GM21528 (cell line): Measurements from ENCODE around the gene ENHO.
"Not testable (repeated sequence)": the region's sequence is repeated elsewhere in the genome, so short reads cannot be mapped to it uniquely, and the experiment has no call there.

Source experiments
- ATAC-seq: cut with Tn5 transposase; IDR thresholded peaks from one replicate; pipeline ENCODE4 v1.9.1; 2021; ENCODE audit warnings: mild to moderate bottlenecking, moderate library complexity; ENCODE audit not compliant: unreplicated experiment, low FRiP score

Gene ENHO

GRCh38 chr9:34536685-34537084 is 13.9 kb upstream of the ENHO start:
- ATAC-seq, result no peak

GRCh38 chr9:34532041-34532440 is 9.3 kb upstream of the ENHO start:
- ATAC-seq, result not testable (repeated sequence)

GRCh38 chr9:34526026-34526425 is 3.2 kb upstream of the ENHO start:
- ATAC-seq, result no peak

GRCh38 chr9:34524349-34524748 is 1.6 kb upstream of the ENHO start:
- ATAC-seq, result no peak

GRCh38 chr9:34522091-34522887 is 501 bp downstream of the ENHO start:
- no peak for ATAC-seq

- no peak for ATAC-seq
These were observed 1.3 kb downstream of the ENHO start for GRCh38 chr9:34521406-34522045.

- no peak for ATAC-seq
These were observed 2.0 kb downstream of the ENHO start for GRCh38 chr9:34520505-34521385.

GRCh38 chr9:34520096-34520495 is 2.7 kb downstream of the ENHO start:
- no peak for ATAC-seq

- ATAC-seq, result no peak
These were observed 3.3 kb downstream of the ENHO start for GRCh38 chr9:34519321-34520020.

GRCh38 chr9:34518896-34519295 is 3.9 kb downstream of the ENHO start:
- no peak for ATAC-seq

- no peak for ATAC-seq
These were observed 4.6 kb downstream of the ENHO start for GRCh38 chr9:34518110-34518616.

- no peak for ATAC-seq
These were observed 5.6 kb downstream of the ENHO start for GRCh38 chr9:34517185-34517584.

- no peak for ATAC-seq
These were observed 6.8 kb downstream of the ENHO start for GRCh38 chr9:34515959-34516358.

GRCh38 chr9:34514816-34515215 is 8.0 kb downstream of the ENHO start:
- ATAC-seq, result no peak

GRCh38 chr9:34514401-34514800 is 8.4 kb downstream of the ENHO start:
- ATAC-seq, result no peak

GRCh38 chr9:34513567-34514214 is 9.1 kb downstream of the ENHO start:
- no peak for ATAC-seq

GRCh38 chr9:34512131-34513078 is 10.4 kb downstream of the ENHO start:
- no peak for ATAC-seq

- no peak for ATAC-seq
These were observed 12.0 kb downstream of the ENHO start for GRCh38 chr9:34510497-34511468.
